OCI-LY7 (cell line): ENCODE measurements around the gene STOX2. TPM values are rescaled to one million over a fixed set of nuclear protein-coding genes. Genes with fewer than 3 reads are reported as not detected.

Source experiments
- BruUV-seq: library from RNA; stranded (reverse); fragments of 400-500 nt; replicated peaks from 2 replicates; lab custom pipeline; 2021; lab: Mats Ljungman, UMichigan
- CTCF ChIA-PET: fragments of 300-600 bp; sonication (Branson Sonifier 250); formaldehyde crosslinking; loops from one replicate; lab custom pipeline; 2022; ENCODE audit warnings: antibody characterized with exemption; ENCODE audit not compliant: unreplicated experiment; lab: Charles Lee
- POLR2A ChIA-PET: fragments of 300-600 bp; sonication (Branson Sonifier 250); formaldehyde crosslinking; loops from one replicate; lab custom pipeline; 2022; ENCODE audit warnings: antibody characterized with exemption; lab: Charles Lee
- DNase-seq: peaks from one replicate; pipeline ENCODE4 v3.0.0-alpha.2; 2015; ENCODE audit warnings: low spot score
- H2AFZ ChIP-seq: fragments of 200-600 bp; sonication (generic), shearing (Covaris generic); 2 replicates; pipeline ENCODE4 v1.6.1; 2014; ENCODE audit warnings: mild to moderate bottlenecking, antibody characterized with exemption, low read length, moderate library complexity
- H3K27ac ChIP-seq: fragments of 200-600 bp; sonication (generic); 2 replicates; pipeline ENCODE4 v1.5.1; 2014; ENCODE audit warnings: mixed run types, low read depth, mild to moderate bottlenecking, moderate library complexity, low read length, inconsistent platforms; ENCODE audit not compliant: poor library complexity, severe bottlenecking
- H3K36me3 ChIP-seq: fragments of 200-600 bp; sonication (generic); 2 replicates; pipeline ENCODE4 v1.6.1; 2014; ENCODE audit warnings: mild to moderate bottlenecking, antibody characterized with exemption, low read length, moderate library complexity, mixed read lengths; ENCODE audit not compliant: insufficient read depth
- H3K4me1 ChIP-seq: fragments of 200-600 bp; sonication (generic); 2 replicates; pipeline ENCODE4 v1.5.1; 2014; ENCODE audit warnings: mild to moderate bottlenecking, low read length; ENCODE audit not compliant: insufficient read depth, poor library complexity, severe bottlenecking
- H3K4me2 ChIP-seq: fragments of 200-600 bp; sonication (generic); 2 replicates; pipeline ENCODE4 v1.6.1; 2014; ENCODE audit warnings: mild to moderate bottlenecking, low read length
- H3K4me3 ChIP-seq: fragments of 200-600 bp; sonication (generic); 2 replicates; pipeline ENCODE4 v1.5.1; 2014; ENCODE audit warnings: mild to moderate bottlenecking, low read depth, low read length; ENCODE audit not compliant: poor library complexity, severe bottlenecking
- H3K79me2 ChIP-seq: fragments of 200-600 bp; sonication (generic); 2 replicates; pipeline ENCODE4 v1.6.1; 2016; ENCODE audit warnings: low read depth, mild to moderate bottlenecking, low read length, moderate library complexity, mixed read lengths; ENCODE audit not compliant: insufficient read depth
- H3K9me2 ChIP-seq: fragments of 200-600 bp; sonication (generic); 2 replicates; pipeline ENCODE4 v1.6.1; 2016; ENCODE audit warnings: mild to moderate bottlenecking, low read length, mixed read lengths; ENCODE audit not compliant: insufficient read depth
- H3K9me3 ChIP-seq: fragments of 200-600 bp; sonication (generic); 2 replicates; pipeline ENCODE4 v1.6.1; 2014; ENCODE audit warnings: mild to moderate bottlenecking, mixed run types, low read length, mixed read lengths
- H4K20me1 ChIP-seq: fragments of 200-600 bp; sonication (generic); 2 replicates; pipeline ENCODE4 v1.6.1; 2014; ENCODE audit warnings: mild to moderate bottlenecking, antibody characterized with exemption, low read length, moderate library complexity, mixed read lengths; ENCODE audit not compliant: insufficient read depth
- CTCF ChIP-seq: fragments of 200-600 bp; sonication (generic); conservative IDR thresholded peaks from 2 replicates; pipeline ENCODE4 v1.5.1; 2014; ENCODE audit warnings: mild to moderate bottlenecking, antibody characterized with exemption, low read length, moderate library complexity, mixed read lengths
- EZH2phosphoT487 ChIP-seq: fragments of 200-600 bp; sonication (generic); IDR thresholded peaks from 2 replicates; pipeline ENCODE4 v1.6.1; 2018; ENCODE audit warnings: low read depth, borderline replicate concordance, mild to moderate bottlenecking, mixed run types, antibody characterized with exemption, low read length, moderate library complexity, mixed read lengths
- intact Hi-C: fragments of 100-400 bp; cut with micrococcal nuclease; formaldehyde crosslinking; loops from one replicate; pipeline ENCODE4 v1.10.0; 2022; ENCODE audit not compliant: unreplicated experiment
- total RNA-seq, 2 experiments: library from RNA; depleted of rRNA in 1 of 2; stranded (reverse); fragments of >200 nt in 1 of 2; shearing (Covaris generic) in 1 of 2; gene quantifications; 2 replicates each; pipeline ENCODE4 v1.2.3, GENCODE V29; 2014 to 2022

STOX2 gene
- total RNA-seq, 2 experiments from 2014 or later, result 0.38 TPM; not detected in 1

- intact Hi-C loops, result no loop called here
- POLR2A ChIA-PET, result interaction anchor here (0.6 to 2.6 kb wide), 4 partner anchors 15 to 935 kb away, joined by 3 to 6 read pairs (median 3); no protein-coding TSS in a partner anchor
- Histone ChIP-seq H3K79me2 (no peaks in the 10 kb centered on the region), H4K20me1 (no peaks in the 10 kb centered on the region), H3K9me2 (no peaks in the 10 kb centered on the region), H3K4me1 (no peaks in the 10 kb centered on the region), H3K4me2 (peak overlapping the region; percentile 37; the same call in 1 of the 2 replicates), H3K36me3 (no peaks in the 10 kb centered on the region), H2AFZ (0 out of 2 replicates have a peak overlapping the region, but pooled peaks have one; percentile 43), H3K27ac (no peak overlapping the region), H3K4me3 (no peak overlapping the region), H3K9me3 (no peaks in the 10 kb centered on the region)
- DNase-seq, result peak; percentile 8
- no peak for TF ChIP-seq CTCF
- TF ChIP-seq EZH2phosphoT487, result no peak
- CTCF ChIA-PET, result no interaction called here
- BruUV-seq, result no TSS peak
Measured at GRCh38 chr4:184028561-184029374, 123.7 kb downstream of the STOX2 start.

- Histone ChIP-seq H3K79me2 (no peaks in the 10 kb centered on the region), H3K4me1 (no peaks in the 10 kb centered on the region), H3K9me2 (no peaks in the 10 kb centered on the region), H3K36me3 (no peaks in the 10 kb centered on the region), H3K4me3 (no peak overlapping the region), H3K9me3 (no peaks in the 10 kb centered on the region), H2AFZ (no peak overlapping the region), H3K27ac (no peak overlapping the region), H4K20me1 (no peaks in the 10 kb centered on the region), H3K4me2 (no peak overlapping the region)
- TF ChIP-seq EZH2phosphoT487, result no peak
- no peak for TF ChIP-seq CTCF
- POLR2A ChIA-PET, result interaction anchor here (0.5 to 0.7 kb wide), 2 partner anchors 9 to 717 kb away, joined by 3 read pairs; no protein-coding TSS in a partner anchor
- no peak for DNase-seq
- intact Hi-C loops, result no loop called here
- BruUV-seq, result no TSS peak
- CTCF ChIA-PET, result no interaction called here
Measured at GRCh38 chr4:184030036-184030435, 124.9 kb downstream of the STOX2 start.

- Histone ChIP-seq H3K9me2 (no peaks in the 10 kb centered on the region), H3K36me3 (no peaks in the 10 kb centered on the region), H2AFZ (no peak overlapping the region), H3K4me1 (no peaks in the 10 kb centered on the region), H3K79me2 (no peaks in the 10 kb centered on the region), H3K9me3 (no peaks in the 10 kb centered on the region), H3K4me3 (no peak overlapping the region), H3K27ac (no peak overlapping the region), H3K4me2 (no peak overlapping the region), H4K20me1 (no peaks in the 10 kb centered on the region)
- DNase-seq, result no peak
- no TSS peak for BruUV-seq
- POLR2A ChIA-PET, result interaction anchor here (0.5 kb wide), 1 partner anchor 8 kb away, joined by 3 read pairs; no protein-coding TSS in a partner anchor
- TF ChIP-seq CTCF (no peak), EZH2phosphoT487 (no peak)
- intact Hi-C loops, result no loop called here
- CTCF ChIA-PET, result no interaction called here
Measured at GRCh38 chr4:184030764-184031163, 125.7 kb downstream of the STOX2 start.
